Measurements from ENCODE around the gene CFAP100. TPM values are rescaled to one million over a fixed set of nuclear protein-coding genes. Genes with fewer than 3 reads are reported as not detected.

CFAP100 gene
- total RNA-seq, 4 donors from 2014 or later, result not detected

- no peak overlapping the region for H3K27ac ChIP-seq
- H3K4me1 ChIP-seq, result no peaks in the 10 kb centered on the region
- no peak for DNase-seq
- in situ Hi-C loops (cut with MboI; ENCODE audit: low pct_ligation_motif_present in 1 of 4, low pct_unique_long_range_greater_than_20kb in 1 of 4, low sequenced_read_pairs in 3 of 4), result no loop called here
- intact Hi-C loops (cut with DNase I; ENCODE audit: low total_unique reads), result no loop called here
- no peaks in the 10 kb centered on the region for H3K9me3 ChIP-seq
- TF ChIP-seq CTCF (IDR thresholded peaks at IDR 0.05) (no peak), POLR2AphosphoS5 (IDR thresholded peaks at IDR 0.05) (no peak), EP300 (IDR thresholded peaks at IDR 0.05; ENCODE audit: low read depth) (no peak), POLR2A (IDR thresholded peaks at IDR 0.05) (no peak)
- no peak overlapping the region for H3K4me3 ChIP-seq
- H3K36me3 ChIP-seq, result peaks cover 0 to 31% (median 13%) of the 10 kb centered on the region in 4 donors
- no peaks in the 10 kb centered on the region for H3K27me3 ChIP-seq
- WGBS, 2 donors (ENCODE audit: low coverage in 1 of 2), result 69 to 79% methylated on average over 1 of the region's 1 CpG
These were observed 59.3 kb downstream of the CFAP100 start for GRCh38 chr3:126454025-126454424.

GRCh38 chr3:126454437-126455198, 59.9 kb downstream of the CFAP100 start:
- Histone ChIP-seq H3K27ac (no peak overlapping the region), H3K4me1 (no peaks in the 10 kb centered on the region), H3K27me3 (no peaks in the 10 kb centered on the region), H3K4me3 (no peak overlapping the region), H3K9me3 (no peaks in the 10 kb centered on the region), H3K36me3 (peaks cover 0 to 37% (median 13%) of the 10 kb centered on the region in 4 donors)
- no peak for DNase-seq
- TF ChIP-seq EP300 (IDR thresholded peaks at IDR 0.05; ENCODE audit: low read depth) (no peak), POLR2AphosphoS5 (IDR thresholded peaks at IDR 0.05) (no peak), CTCF (IDR thresholded peaks at IDR 0.05) (no peak), POLR2A (IDR thresholded peaks at IDR 0.05) (no peak)
- WGBS, 2 donors (ENCODE audit: low coverage in 1 of 2), result 87 to 91% methylated on average over 6 of the region's 6 CpGs
- intact Hi-C loops (cut with DNase I; ENCODE audit: low total_unique reads), result no loop called here
- in situ Hi-C loops (cut with MboI; ENCODE audit: low pct_ligation_motif_present in 1 of 4, low pct_unique_long_range_greater_than_20kb in 1 of 4, low sequenced_read_pairs in 3 of 4), result no loop called here

GRCh38 chr3:126456211-126456610, 61.5 kb downstream of the CFAP100 start:
- in situ Hi-C loops (cut with MboI; ENCODE audit: low pct_ligation_motif_present in 1 of 4, low pct_unique_long_range_greater_than_20kb in 1 of 4, low sequenced_read_pairs in 3 of 4), result no loop called here
- no peaks in the 10 kb centered on the region for H3K27me3 ChIP-seq
- H3K4me1 ChIP-seq, result no peaks in the 10 kb centered on the region
- H3K36me3 ChIP-seq, result peaks cover 0 to 53% (median 21%) of the 10 kb centered on the region in 4 donors
- WGBS, 2 donors (ENCODE audit: low coverage in 1 of 2), result 71 to 100% methylated on average over 1 to 4 of the region's 4 CpGs
- H3K4me3 ChIP-seq, result no peak overlapping the region
- no peak for DNase-seq
- no peaks in the 10 kb centered on the region for H3K9me3 ChIP-seq
- intact Hi-C loops (cut with DNase I; ENCODE audit: low total_unique reads), result no loop called here
- TF ChIP-seq POLR2A (IDR thresholded peaks at IDR 0.05), result no peak
- TF ChIP-seq EP300 (IDR thresholded peaks at IDR 0.05; ENCODE audit: low read depth), result no peak
- no peak overlapping the region for H3K27ac ChIP-seq

DNA sequence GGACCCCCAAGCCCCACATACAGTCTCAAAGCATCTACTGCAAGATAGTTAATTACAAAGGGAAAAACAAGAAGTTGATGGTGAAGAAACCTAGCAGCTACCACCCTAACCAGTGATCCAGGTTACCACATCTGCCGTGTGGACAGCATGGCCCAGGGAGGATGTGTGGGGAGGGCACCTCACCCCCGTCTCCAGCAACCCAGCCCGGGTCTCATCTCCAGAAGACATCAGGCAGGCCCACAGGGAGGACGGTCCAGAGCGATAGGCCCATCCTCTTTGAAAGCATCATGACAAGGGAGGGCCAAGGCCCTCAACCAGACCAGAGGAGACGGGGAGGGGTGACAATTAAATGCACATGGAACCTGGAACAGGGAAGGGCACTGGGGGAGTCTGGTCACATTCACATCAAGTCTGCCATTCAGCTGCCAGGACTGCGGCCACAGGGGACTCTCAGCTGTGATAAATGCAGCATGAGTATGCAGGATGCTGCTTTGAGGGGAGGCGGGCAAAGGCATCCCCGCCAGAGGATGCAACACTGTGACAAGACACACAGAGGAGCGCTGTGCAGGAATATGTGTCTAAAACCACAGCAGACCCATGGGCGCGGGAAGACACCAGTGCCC, 62.2 kb downstream of the CFAP100 start:
- WGBS, 2 donors (ENCODE audit: low coverage in 1 of 2), result 82% methylated on average over 12 of the region's 12 CpGs; no CpG with 5 or more reads in 1 of the 2 donors
- Histone ChIP-seq H3K4me3 (no peak overlapping the region), H3K9me3 (no peaks in the 10 kb centered on the region), H3K36me3 (peaks cover 0 to 60% (median 26%) of the 10 kb centered on the region in 4 donors), H3K27me3 (no peaks in the 10 kb centered on the region), H3K4me1 (no peaks in the 10 kb centered on the region), H3K27ac (no peak overlapping the region)
- intact Hi-C loops (cut with DNase I; ENCODE audit: low total_unique reads), result no loop called here
- TF ChIP-seq EP300 (IDR thresholded peaks at IDR 0.05; ENCODE audit: low read depth) (no peak), POLR2AphosphoS5 (IDR thresholded peaks at IDR 0.05) (no peak)
- DNase-seq, result no peak
- in situ Hi-C loops (cut with MboI; ENCODE audit: low pct_ligation_motif_present in 1 of 4, low pct_unique_long_range_greater_than_20kb in 1 of 4, low sequenced_read_pairs in 3 of 4), result no loop called here

GRCh38 chr3:126459111-126459762, 64.5 kb downstream of the CFAP100 start:
- H3K36me3 ChIP-seq, result peaks cover 0 to 71% (median 24%) of the 10 kb centered on the region in 4 donors
- in situ Hi-C loops (cut with MboI; ENCODE audit: low pct_ligation_motif_present in 1 of 4, low pct_unique_long_range_greater_than_20kb in 1 of 4, low sequenced_read_pairs in 3 of 4), result no loop called here
- WGBS, 2 donors (ENCODE audit: low coverage in 1 of 2), result 86 to 100% methylated on average over 3 to 7 of the region's 7 CpGs
- no peak for TF ChIP-seq POLR2AphosphoS5 (IDR thresholded peaks at IDR 0.05)
- no peak for TF ChIP-seq EP300 (IDR thresholded peaks at IDR 0.05; ENCODE audit: low read depth)
- TF ChIP-seq POLR2A (IDR thresholded peaks at IDR 0.05), result no peak
- TF ChIP-seq CTCF (IDR thresholded peaks at IDR 0.05), result no peak
- intact Hi-C loops (cut with DNase I; ENCODE audit: low total_unique reads), result no loop called here
- DNase-seq, result no peak
- H3K9me3 ChIP-seq, result no peaks in the 10 kb centered on the region
- H3K27me3 ChIP-seq, result no peaks in the 10 kb centered on the region
- no peak overlapping the region for H3K27ac ChIP-seq
- no peak overlapping the region for H3K4me3 ChIP-seq
- no peaks in the 10 kb centered on the region for H3K4me1 ChIP-seq

All from transverse colon (tissue), 4 donors.